ENCODE measurements around the gene IGF1. TPM values are rescaled to one million over a fixed set of nuclear protein-coding genes. Genes with fewer than 3 reads are reported as not detected.
"Not testable (repeated sequence)": the region's sequence is repeated elsewhere in the genome, so short reads cannot be mapped to it uniquely, and the experiment has no call there.

Gene IGF1
- total RNA-seq, 1 experiment from 2014 or later: not detected

GRCh38 chr12:102385343-102385742 is 95.0 kb downstream of the IGF1 start:
- DNase-seq (ENCODE audit: low spot score): no peak

- DNase-seq (ENCODE audit: low spot score): no peak
These were observed 100.8 kb downstream of the IGF1 start for GRCh38 chr12:102379346-102380162.

- DNase-seq (ENCODE audit: low spot score): no peak
These were observed 103.6 kb downstream of the IGF1 start for GRCh38 chr12:102376781-102377180.

GRCh38 chr12:102376181-102376747 is 104.1 kb downstream of the IGF1 start:
- no peak for DNase-seq (ENCODE audit: low spot score)

GRCh38 chr12:102374190-102374589 is 106.2 kb downstream of the IGF1 start:
- DNase-seq (ENCODE audit: low spot score): no peak

- no peak for DNase-seq (ENCODE audit: low spot score)
These were observed 108.3 kb downstream of the IGF1 start for GRCh38 chr12:102372087-102372486.

GRCh38 chr12:102371165-102371564 is 109.2 kb downstream of the IGF1 start:
- no peak for DNase-seq (ENCODE audit: low spot score)

GRCh38 chr12:102369876-102370275 is 110.5 kb downstream of the IGF1 start:
- DNase-seq (ENCODE audit: low spot score): no peak

- no peak for DNase-seq (ENCODE audit: low spot score)
These were observed 115.0 kb downstream of the IGF1 start for GRCh38 chr12:102365365-102365764.

GRCh38 chr12:102364709-102365108 is 115.7 kb downstream of the IGF1 start:
- DNase-seq (ENCODE audit: low spot score): no peak

- no peak for DNase-seq (ENCODE audit: low spot score)
These were observed 123.7 kb downstream of the IGF1 start for GRCh38 chr12:102356690-102357089.

GRCh38 chr12:102354281-102354680 is 126.1 kb downstream of the IGF1 start:
- not testable (repeated sequence) for DNase-seq (ENCODE audit: low spot score)

GRCh38 chr12:102351322-102351721 is 129.0 kb downstream of the IGF1 start:
- no peak for DNase-seq (ENCODE audit: low spot score)

GRCh38 chr12:102350070-102350469 is 130.3 kb downstream of the IGF1 start:
- DNase-seq (ENCODE audit: low spot score): no peak

GRCh38 chr12:102349079-102349478 is 131.3 kb downstream of the IGF1 start:
- DNase-seq (ENCODE audit: low spot score): no peak

GRCh38 chr12:102347811-102348210 is 132.6 kb downstream of the IGF1 start:
- no peak for DNase-seq (ENCODE audit: low spot score)
